BLaER1 (cell line): ENCODE measurements around the gene HES5.
A peak's percentile ranks its signal among the peaks of the same experiment; 100 is the strongest.

Experiments used
- H3K27ac ChIP-seq: shearing (Covaris generic); formaldehyde crosslinking; 2 replicates; pipeline ENCODE4 v1.8.1; 2022
- H3K27me3 ChIP-seq: shearing (Covaris generic); formaldehyde crosslinking; 2 replicates; pipeline ENCODE4 v1.8.1; 2022
- H3K36me3 ChIP-seq: shearing (Covaris generic); formaldehyde crosslinking; 2 replicates; pipeline ENCODE4 v1.8.1; 2022
- H3K4me1 ChIP-seq: shearing (Covaris generic); formaldehyde crosslinking; 2 replicates; pipeline ENCODE4 v1.8.1; 2022
- H3K4me2 ChIP-seq: shearing (Covaris generic); formaldehyde crosslinking; 2 replicates; pipeline ENCODE4 v1.8.1; 2022
- H3K4me3 ChIP-seq: shearing (Covaris generic); formaldehyde crosslinking; 2 replicates; pipeline ENCODE4 v1.8.1; 2022
- H3K9ac ChIP-seq: shearing (Covaris generic); formaldehyde crosslinking; 2 replicates; pipeline ENCODE4 v1.8.1; 2022
- H3K9me3 ChIP-seq: shearing (Covaris generic); formaldehyde crosslinking; 2 replicates; pipeline ENCODE4 v1.8.1; 2022
- H4K20me1 ChIP-seq: shearing (Covaris generic); formaldehyde crosslinking; 2 replicates; pipeline ENCODE4 v1.8.1; 2022
- Cebpa-rat ChIP-seq: shearing (Covaris generic); IDR thresholded peaks from 2 replicates; pipeline ENCODE4 v1.8.1; 2022

HES5 gene

DNA sequence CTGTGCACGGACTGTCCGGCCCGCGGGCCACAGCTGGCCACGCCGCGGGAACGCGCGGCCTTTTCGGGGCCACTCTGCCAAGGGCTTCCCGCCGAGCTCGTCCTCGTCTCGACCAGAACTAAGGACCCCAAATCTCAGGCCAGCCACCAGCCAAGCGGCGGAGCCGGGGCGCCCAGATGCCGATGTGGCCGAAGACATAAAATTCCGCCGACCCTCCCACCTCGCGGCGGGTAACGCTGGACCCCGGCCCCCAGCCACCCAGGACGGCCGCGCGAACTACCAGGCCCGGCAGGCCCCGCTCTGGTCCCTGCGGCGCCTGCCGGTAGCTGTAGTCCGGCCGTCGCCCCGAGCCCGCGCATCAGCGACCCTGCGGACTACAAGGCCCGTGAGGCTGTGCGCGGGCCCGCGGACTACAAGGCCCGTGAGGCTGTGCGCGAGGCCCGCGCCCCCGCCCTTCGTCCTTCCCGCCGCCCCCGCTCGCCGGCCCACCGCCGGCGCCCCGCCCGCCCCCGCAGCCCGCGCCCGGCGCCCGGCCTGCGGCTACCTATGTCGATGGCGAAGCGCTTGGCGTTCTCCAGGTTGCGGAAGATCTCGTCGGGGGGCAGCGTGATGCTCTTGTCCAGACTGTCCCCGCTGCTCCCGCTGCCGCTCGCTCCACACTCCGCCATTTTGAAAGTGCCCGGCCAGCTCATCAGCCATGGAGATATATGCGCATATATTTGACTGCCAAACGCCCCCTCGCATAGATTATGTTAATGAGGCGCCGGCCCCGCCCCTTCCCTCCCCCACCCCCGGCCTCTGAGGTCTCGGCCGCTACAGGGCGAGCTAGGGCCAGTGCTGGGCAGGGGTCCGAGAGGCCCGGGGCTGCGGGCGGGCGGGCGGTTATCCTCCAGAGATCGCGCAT lies 3.9 kb downstream of the HES5 start, which contains the start of gene PANK4:
Gene PANK4 (minus strand): TSS at position 677 of the 904 bp plus-strand sequence. CDS start 9 bp downstream, at position 668.
- Histone ChIP-seq H3K9me3 (no peaks in the 10 kb centered on the region), H4K20me1 (peaks cover 87% of the 10 kb centered on the region), H3K4me2 (peak within 1 kb of the TSS; percentile 100), H3K4me3 (peak within 1 kb of the TSS; percentile 97), H3K27me3 (peaks cover 46% of the 10 kb centered on the region), H3K9ac (peak within 1 kb of the TSS; percentile 91), H3K4me1 (peaks cover 80% of the 10 kb centered on the region), H3K27ac (peak within 1 kb of the TSS; percentile 87), H3K36me3 (peaks cover 12% of the 10 kb centered on the region)
- no peak for TF ChIP-seq Cebpa-rat

GRCh38 chr1:2525572-2525919 lies 4.5 kb downstream of the HES5 start:
- Histone ChIP-seq H3K27me3 (peaks cover 39% of the 10 kb centered on the region), H3K27ac (peak overlapping the region; percentile 87), H3K9ac (peak overlapping the region; percentile 91), H3K36me3 (peaks cover 18% of the 10 kb centered on the region), H3K4me1 (peaks cover 80% of the 10 kb centered on the region), H4K20me1 (peaks cover 87% of the 10 kb centered on the region), H3K9me3 (no peaks in the 10 kb centered on the region), H3K4me3 (peak overlapping the region; percentile 97), H3K4me2 (peak overlapping the region; percentile 100)
- TF ChIP-seq Cebpa-rat, result no peak

- TF ChIP-seq Cebpa-rat, result no peak
- Histone ChIP-seq H3K36me3 (peaks cover 29% of the 10 kb centered on the region), H3K4me3 (peak overlapping the region; percentile 97), H3K27ac (peak overlapping the region; percentile 58), H3K4me1 (peaks cover 79% of the 10 kb centered on the region), H3K9ac (peak overlapping the region; percentile 91), H4K20me1 (peaks cover 87% of the 10 kb centered on the region), H3K9me3 (no peaks in the 10 kb centered on the region), H3K27me3 (peaks cover 24% of the 10 kb centered on the region), H3K4me2 (peak overlapping the region; percentile 100)
Measured at GRCh38 chr1:2523891-2524609, 6.0 kb downstream of the HES5 start.

DNA sequence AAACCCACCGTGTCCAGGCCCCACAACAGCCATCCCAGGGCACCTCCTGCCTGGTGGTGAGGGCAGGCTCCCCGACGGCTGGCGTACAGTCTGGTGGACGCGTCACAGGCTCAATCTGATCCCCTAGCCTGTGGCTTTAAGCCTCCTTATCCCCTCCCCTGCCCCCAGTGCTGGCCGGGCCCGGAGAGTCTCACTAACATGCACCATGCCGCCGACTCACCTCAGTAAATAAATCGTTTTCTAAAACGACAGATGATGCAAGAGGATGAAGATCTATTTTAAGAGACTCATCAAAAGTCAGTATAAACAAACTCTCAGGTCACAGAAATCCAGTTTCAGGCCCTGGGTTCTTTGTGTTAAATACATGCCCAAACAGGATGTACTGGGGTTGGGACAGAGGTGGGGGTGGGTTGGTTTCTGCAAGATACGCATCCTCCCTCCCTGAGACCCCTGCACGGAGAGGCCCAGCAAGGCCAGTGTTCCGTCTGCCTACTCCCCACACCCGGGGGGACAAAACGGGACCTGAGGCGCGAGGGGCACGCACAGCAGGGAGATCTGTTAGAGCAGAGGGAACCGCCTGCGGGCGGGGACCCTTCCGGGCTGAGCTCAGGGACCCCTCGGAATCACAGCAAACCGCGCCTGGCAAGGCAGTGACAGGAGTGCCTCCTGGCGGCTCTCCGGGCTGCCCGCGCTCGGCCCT lies 6.7 kb downstream of the HES5 start:
- Histone ChIP-seq H3K9me3 (no peaks in the 10 kb centered on the region), H3K4me3 (no peak overlapping the region), H3K27ac (peak overlapping the region; percentile 58; the same call in 1 of the 2 replicates), H3K9ac (peak overlapping the region; percentile 91), H3K4me1 (peaks cover 83% of the 10 kb centered on the region), H3K36me3 (peaks cover 36% of the 10 kb centered on the region), H3K4me2 (peak overlapping the region; percentile 100), H3K27me3 (peaks cover 17% of the 10 kb centered on the region), H4K20me1 (peaks cover 90% of the 10 kb centered on the region)
- TF ChIP-seq Cebpa-rat, result no peak

- Histone ChIP-seq H3K9ac (peak overlapping the region; percentile 16; the same call in 1 of the 2 replicates), H3K36me3 (peaks cover 47% of the 10 kb centered on the region), H3K9me3 (no peaks in the 10 kb centered on the region), H3K4me1 (peaks cover 88% of the 10 kb centered on the region), H4K20me1 (peaks cover 92% of the 10 kb centered on the region), H3K4me3 (no peak overlapping the region), H3K27me3 (peaks cover 6% of the 10 kb centered on the region), H3K4me2 (peak overlapping the region; percentile 79), H3K27ac (no peak overlapping the region)
- TF ChIP-seq Cebpa-rat, result no peak
Measured at GRCh38 chr1:2522230-2522629, 7.8 kb downstream of the HES5 start.

DNA sequence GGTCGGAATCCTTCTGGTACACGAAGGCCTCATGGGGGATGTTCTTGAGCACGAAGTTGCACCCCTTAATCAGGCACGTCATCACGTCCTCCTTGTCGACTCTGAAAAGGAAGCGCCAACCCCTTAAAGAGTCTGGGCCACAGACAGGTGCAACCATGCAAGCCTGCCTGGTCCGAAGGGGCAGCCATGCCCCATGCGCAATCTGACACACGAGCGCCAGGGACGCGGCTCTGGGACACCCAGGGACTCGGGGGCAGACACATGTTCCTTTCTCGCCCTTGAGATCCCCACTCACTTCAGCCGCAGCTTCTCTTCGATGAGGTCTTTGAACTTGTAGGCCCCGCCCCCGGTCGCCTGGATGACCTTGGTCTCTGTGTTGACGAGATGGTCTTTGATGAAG lies 9.3 kb downstream of the HES5 start:
- Histone ChIP-seq H3K4me2 (peak overlapping the region; percentile 79), H3K27ac (no peak overlapping the region), H3K27me3 (no peaks in the 10 kb centered on the region), H4K20me1 (peaks cover 99% of the 10 kb centered on the region), H3K9me3 (no peaks in the 10 kb centered on the region), H3K4me3 (no peak overlapping the region), H3K4me1 (peaks cover 94% of the 10 kb centered on the region), H3K9ac (no peak overlapping the region), H3K36me3 (peaks cover 62% of the 10 kb centered on the region)
- no peak for TF ChIP-seq Cebpa-rat

DNA sequence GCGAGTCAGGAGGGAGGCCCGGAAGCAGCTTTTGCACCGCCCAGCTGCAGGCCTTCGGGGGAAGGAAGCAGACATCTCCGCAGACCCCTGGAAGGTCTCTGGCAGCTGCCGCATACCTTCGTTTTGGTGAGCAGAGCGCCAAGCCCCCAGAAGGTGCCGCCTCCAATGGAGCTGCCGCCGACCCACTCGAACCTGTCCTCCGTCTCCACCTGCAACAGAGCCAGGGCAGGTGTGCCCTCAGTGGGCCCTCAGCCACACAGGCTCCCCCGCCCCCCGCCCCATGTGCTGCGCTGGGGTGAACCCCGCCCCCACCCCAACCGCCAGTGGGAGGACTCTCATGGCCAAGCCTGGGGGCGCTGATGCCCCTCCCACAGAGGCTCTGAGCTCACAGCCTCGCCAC lies 9.9 kb downstream of the HES5 start:
- H3K36me3 ChIP-seq, result peaks cover 68% of the 10 kb centered on the region
- peak overlapping the region; percentile 79 for H3K4me2 ChIP-seq
- peaks cover 99% of the 10 kb centered on the region for H4K20me1 ChIP-seq

DNA sequence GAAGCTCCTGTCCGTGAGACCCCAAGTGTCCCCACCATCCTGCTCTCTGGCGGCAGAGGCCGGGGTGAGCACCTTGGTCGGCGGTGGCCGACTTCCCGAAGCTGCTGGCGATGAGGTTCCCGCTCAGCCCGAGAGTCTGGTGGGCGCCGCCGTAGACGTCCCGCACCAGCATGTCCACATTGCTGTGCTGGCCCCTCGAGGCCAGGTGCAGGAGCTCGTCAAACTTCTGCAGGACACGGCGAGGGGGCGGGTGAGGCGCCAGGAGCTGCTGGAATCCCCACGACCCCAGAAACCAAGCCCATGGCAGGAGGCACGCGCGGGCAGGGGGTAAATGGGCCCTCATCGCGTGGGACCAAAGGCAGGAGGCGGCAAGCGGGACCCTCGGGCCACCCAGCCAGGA lies 10.3 kb downstream of the HES5 start:
- Histone ChIP-seq H3K27me3 (no peaks in the 10 kb centered on the region), H3K27ac (peak overlapping the region; percentile 68), H3K4me3 (no peak overlapping the region), H3K9me3 (no peaks in the 10 kb centered on the region), H4K20me1 (peaks cover 94% of the 10 kb centered on the region), H3K9ac (peak overlapping the region; percentile 19; the same call in 1 of the 2 replicates), H3K4me1 (peaks cover 84% of the 10 kb centered on the region), H3K4me2 (peak overlapping the region; percentile 79), H3K36me3 (peaks cover 72% of the 10 kb centered on the region)
- no peak for TF ChIP-seq Cebpa-rat

More for the DNA sequence above, 9.9 kb downstream of the HES5 start:
- Histone ChIP-seq H3K27ac (0 out of 2 replicates have a peak overlapping the region, but pooled peaks have one; percentile 68), H3K4me1 (peaks cover 89% of the 10 kb centered on the region), H3K4me3 (no peak overlapping the region), H3K27me3 (no peaks in the 10 kb centered on the region), H3K9me3 (no peaks in the 10 kb centered on the region), H3K9ac (0 out of 2 replicates have a peak overlapping the region, but pooled peaks have one; percentile 19)
- no peak for TF ChIP-seq Cebpa-rat

DNA sequence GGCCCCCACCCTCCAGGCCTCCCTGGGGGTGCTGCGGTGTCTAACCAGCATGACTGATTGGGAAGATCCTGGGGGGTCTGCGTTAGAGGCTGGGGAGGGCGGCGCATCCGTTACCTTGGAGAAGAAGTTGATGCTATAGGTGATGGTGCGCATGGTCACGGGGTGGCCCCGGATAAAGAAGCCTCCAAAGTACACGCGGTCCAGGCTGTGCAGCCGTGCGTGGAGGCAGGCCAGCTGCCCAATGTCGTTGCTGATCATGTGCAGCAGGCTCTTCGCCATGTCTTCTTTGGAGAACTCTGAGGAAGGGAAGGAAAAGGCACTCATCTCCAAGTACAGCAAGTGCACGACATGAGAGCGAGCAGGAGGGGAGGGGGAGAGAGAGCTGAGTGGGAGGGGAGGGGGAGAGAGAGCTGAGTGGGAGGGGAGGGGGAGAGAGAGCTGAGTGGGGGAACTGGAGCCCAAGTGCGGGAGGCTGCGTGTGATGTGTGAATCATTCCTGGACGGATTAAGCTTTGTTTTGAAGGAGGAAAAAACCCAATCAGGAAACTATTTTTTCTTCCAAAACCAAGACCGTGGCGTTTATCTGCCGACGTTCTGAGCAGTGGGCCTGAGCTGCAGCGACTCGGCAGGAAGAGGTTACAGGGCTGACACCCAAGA lies 10.9 kb downstream of the HES5 start:
- peak overlapping the region; percentile 19; the same call in 1 of the 2 replicates for H3K9ac ChIP-seq
- no peaks in the 10 kb centered on the region for H3K27me3 ChIP-seq
- peak overlapping the region; percentile 79 for H3K4me2 ChIP-seq
- peak overlapping the region; percentile 68 for H3K27ac ChIP-seq
- H3K9me3 ChIP-seq, result no peaks in the 10 kb centered on the region
- TF ChIP-seq Cebpa-rat, result no peak
- H3K36me3 ChIP-seq, result peaks cover 75% of the 10 kb centered on the region
- H3K4me3 ChIP-seq, result no peak overlapping the region
- peaks cover 88% of the 10 kb centered on the region for H4K20me1 ChIP-seq
- H3K4me1 ChIP-seq, result peaks cover 78% of the 10 kb centered on the region
